Fibroblast of lung (primary cell): ENCODE measurements around the gene WASHC3.

Source experiments
- CTCF ChIP-seq, 2 donors: IDR thresholded peaks in 1 of 2; conservative IDR thresholded peaks in 1 of 2; 1 replicate in 1 of 2; 2 replicates in 1 of 2; pipeline ENCODE4 v1.5.1; 2011 to 2012; ENCODE audit warnings: low read length in 2 of 2, control low read depth in 1 of 2, inconsistent platforms in 1 of 2, low read depth in 1 of 2, mild to moderate bottlenecking in 1 of 2
- EZH2 ChIP-seq: IDR thresholded peaks from 2 replicates; pipeline ENCODE4 v1.5.1; 2012; ENCODE audit warnings: low read length, control low read depth, mild to moderate bottlenecking; ENCODE audit errors: missing control alignments

GRCh38 chr12:102031852-102032251, 29.9 kb downstream of the WASHC3 start:
- no peak for TF ChIP-seq EZH2
- TF ChIP-seq CTCF (conservative IDR thresholded peaks at IDR 0.05 in 1 of 2, IDR thresholded peaks at IDR 0.05 in 1 of 2; ENCODE audit: low read depth in 1 of 2, low read length in 2 of 2), result no peak
